H1 (cell line): Measurements from ENCODE around the gene GDPD4. TPM values are rescaled to one million over a fixed set of nuclear protein-coding genes. Genes with fewer than 3 reads are reported as not detected.

Experiments
- CTCF ChIA-PET: fragments of 300-600 bp; sonication (Branson Sonifier 250); formaldehyde crosslinking; loops from one replicate; lab custom pipeline; 2021; ENCODE audit not compliant: partially characterized antibody; lab: Charles Lee
- POLR2A ChIA-PET: fragments of 300-600 bp; sonication (Branson Sonifier 250); formaldehyde crosslinking; loops from one replicate; lab custom pipeline; 2021; ENCODE audit warnings: inconsistent platforms; ENCODE audit not compliant: partially characterized antibody; lab: Charles Lee
- DNase-seq, 2 experiments: peaks; one replicate each; pipeline versions ENCODE4 v3.0.0 to v3.0.0-alpha.2; 2010 to 2022; ENCODE audit warnings: low spot score in 2 of 2, low read depth in 1 of 2, mixed read lengths in 1 of 2
- FAIRE-seq: peaks from 2 replicates; lab custom pipeline; 2011; peaks lifted over from hg19 to GRCh38; lab: Jason Lieb, UNC
- H2AFZ ChIP-seq: 2 replicates; pipeline ENCODE4 v1.8.1; 2012; ENCODE audit warnings: low read length, inconsistent platforms
- H2AK5ac ChIP-seq: 2 replicates; pipeline ENCODE4 v1.6.1; 2013; ENCODE audit warnings: low read depth, low read length
- H2BK120ac ChIP-seq: replicated peaks from 2 replicates; pipeline ENCODE3; 2013; ENCODE audit warnings: low read depth, low read length, inconsistent platforms
- H2BK12ac ChIP-seq: 2 replicates; pipeline ENCODE4 v1.6.1; 2013; ENCODE audit warnings: low read depth, low read length
- H2BK15ac ChIP-seq: 2 replicates; pipeline ENCODE4 v1.6.1; 2013; ENCODE audit warnings: low read length
- H2BK20ac ChIP-seq: 2 replicates; pipeline ENCODE4 v1.6.1; 2013; ENCODE audit warnings: low read length
- H2BK5ac ChIP-seq: 2 replicates; pipeline ENCODE4 v1.6.1; 2013; ENCODE audit warnings: low read depth, low read length
- H3K14ac ChIP-seq: 2 replicates; pipeline ENCODE4 v1.6.1; 2013; ENCODE audit warnings: inconsistent platforms; ENCODE audit not compliant: insufficient read length
- H3K18ac ChIP-seq: 2 replicates; pipeline ENCODE4 v1.6.1; 2013; ENCODE audit warnings: low read length; ENCODE audit errors: extremely low read depth
- H3K23ac ChIP-seq: 2 replicates; pipeline ENCODE4 v1.6.1; 2013; ENCODE audit warnings: inconsistent platforms; ENCODE audit not compliant: insufficient read length
- H3K23me2 ChIP-seq: 2 replicates; pipeline ENCODE4 v1.6.1; 2013; ENCODE audit warnings: low read depth, low read length
- H3K27ac ChIP-seq: 2 replicates; pipeline ENCODE4 v1.6.1; 2011; ENCODE audit warnings: low read depth, low read length, inconsistent platforms
- H3K27me3 ChIP-seq, 4 experiments: replicated peaks in 1 of 4; 1 replicate in 1 of 4; 2 replicates in 3 of 4; pipeline versions ENCODE4 v1.6.1 to v1.8.1; 2011 to 2013; ENCODE audit warnings: low read length in 3 of 4, mild to moderate bottlenecking in 3 of 4, inconsistent platforms in 2 of 4, mixed read lengths in 2 of 4, moderate library complexity in 1 of 4; ENCODE audit not compliant: control insufficient read depth in 3 of 4, insufficient read depth in 3 of 4; ENCODE audit errors: extremely low read depth in 1 of 4
- H3K36me3 ChIP-seq, 4 experiments: 2 replicates each; pipeline versions ENCODE4 v1.6.1 to v1.8.1; 2011 to 2013; ENCODE audit warnings: mild to moderate bottlenecking in 4 of 4, low read length in 3 of 4, moderate library complexity in 2 of 4, control low read depth in 1 of 4, inconsistent platforms in 1 of 4; ENCODE audit not compliant: insufficient read depth in 4 of 4, control insufficient read depth in 2 of 4
- H3K4ac ChIP-seq: replicated peaks from 2 replicates; pipeline ENCODE3; 2013; ENCODE audit warnings: low read length, low read depth, mixed read lengths, inconsistent platforms; ENCODE audit not compliant: insufficient read length
- H3K4me1 ChIP-seq, 4 experiments: replicated peaks in 1 of 4; 1 replicate in 1 of 4; 2 replicates in 3 of 4; pipeline versions ENCODE4 v1.6.1 to v1.8.1; 2011 to 2013; ENCODE audit warnings: low read length in 3 of 4, inconsistent platforms in 2 of 4, mixed read lengths in 1 of 4; ENCODE audit not compliant: insufficient read depth in 4 of 4, control insufficient read depth in 3 of 4
- H3K4me2 ChIP-seq, 2 experiments: 2 replicates each; pipeline versions ENCODE4 v1.6.1 to v1.8.1; 2011 to 2013; ENCODE audit warnings: low read depth in 2 of 2, low read length in 2 of 2, control low read depth in 1 of 2, inconsistent platforms in 1 of 2, mild to moderate bottlenecking in 1 of 2; ENCODE audit not compliant: insufficient read depth in 1 of 2
- H3K4me3 ChIP-seq, 4 experiments: fragments of 200-600, 300-600 bp in 1 of 4; sonication (generic), shearing (Covaris generic), sonication (Bioruptor Twin) in 1 of 4; 2 replicates each; pipeline versions ENCODE4 v1.5.1 to v1.8.1; 2011 to 2016; ENCODE audit warnings: low read length in 4 of 4, low read depth in 3 of 4, control low read depth in 2 of 4, inconsistent platforms in 2 of 4, mild to moderate bottlenecking in 2 of 4, mixed read lengths in 1 of 4, moderate library complexity in 1 of 4; ENCODE audit not compliant: insufficient read depth in 2 of 4; ENCODE audit errors: extremely low read depth in 1 of 4
- H3K56ac ChIP-seq: replicated peaks from 2 replicates; pipeline ENCODE3; 2013; ENCODE audit warnings: low read depth, mild to moderate bottlenecking, mixed read lengths, low read length, inconsistent platforms; ENCODE audit not compliant: insufficient read length
- H3K79me1 ChIP-seq: 2 replicates; pipeline ENCODE4 v1.6.1; 2013; ENCODE audit warnings: low read depth, low read length, control low read depth
- H3K79me2 ChIP-seq, 2 experiments: 2 replicates each; pipeline versions ENCODE4 v1.6.1 to v1.8.1; 2012 to 2013; ENCODE audit warnings: low read length in 2 of 2, mild to moderate bottlenecking in 2 of 2, inconsistent platforms in 1 of 2; ENCODE audit not compliant: insufficient read depth in 2 of 2, control insufficient read depth in 1 of 2
- H3K9ac ChIP-seq, 4 experiments: replicated peaks in 1 of 4; 1 replicate in 1 of 4; 2 replicates in 3 of 4; pipeline versions ENCODE4 v1.6.1 to v1.8.1; 2011 to 2013; ENCODE audit warnings: low read depth in 3 of 4, low read length in 3 of 4, control low read depth in 2 of 4, mild to moderate bottlenecking in 2 of 4, moderate library complexity in 2 of 4, inconsistent platforms in 1 of 4; ENCODE audit errors: extremely low read depth in 1 of 4
- H3K9me3 ChIP-seq, 2 experiments: 2 replicates each; pipeline versions ENCODE4 v1.6.1 to v1.8.1; 2012 to 2013; ENCODE audit warnings: mild to moderate bottlenecking in 2 of 2, moderate library complexity in 2 of 2, control low read depth in 1 of 2, inconsistent platforms in 1 of 2, low read depth in 1 of 2, low read length in 1 of 2, mixed read lengths in 1 of 2; ENCODE audit not compliant: insufficient read depth in 2 of 2
- H4K20me1 ChIP-seq, 2 experiments: replicated peaks in 1 of 2; 2 replicates each; pipeline versions ENCODE3 to v1.8.1; 2011 to 2013; ENCODE audit warnings: inconsistent platforms in 2 of 2, low read length in 2 of 2, mild to moderate bottlenecking in 1 of 2; ENCODE audit not compliant: insufficient read depth in 2 of 2, control insufficient read depth in 1 of 2
- H4K5ac ChIP-seq: 2 replicates; pipeline ENCODE4 v1.6.1; 2013; ENCODE audit warnings: low read length, low read depth, mixed read lengths, inconsistent platforms; ENCODE audit not compliant: insufficient read length
- H4K8ac ChIP-seq: 2 replicates; pipeline ENCODE4 v1.8.0; 2013; ENCODE audit warnings: mild to moderate bottlenecking, moderate library complexity, low read length, inconsistent platforms; ENCODE audit not compliant: insufficient read depth; ENCODE audit errors: extremely low read depth
- H4K91ac ChIP-seq: replicated peaks from 2 replicates; pipeline ENCODE3; 2013; ENCODE audit warnings: low read length, mixed read lengths, inconsistent platforms; ENCODE audit not compliant: insufficient read length
- BRCA1 ChIP-seq: IDR thresholded peaks from 2 replicates; pipeline ENCODE4 v1.6.1; 2012; ENCODE audit warnings: low read depth, low read length, improper control_type of control experiment
- CBX5 ChIP-seq: fragments of 300-800, 300-1000 bp; sonication (generic); IDR thresholded peaks from 2 replicates; pipeline ENCODE4 v1.7.1; 2016; ENCODE audit warnings: antibody characterized with exemption, low read length, low read depth
- CEBPB ChIP-seq: IDR thresholded peaks from 2 replicates; pipeline ENCODE4 v1.6.1; 2012; ENCODE audit warnings: low read depth, low read length
- CTBP2 ChIP-seq: IDR thresholded peaks from 2 replicates; pipeline ENCODE4 v1.7.0; 2011; ENCODE audit warnings: borderline replicate concordance, mild to moderate bottlenecking, moderate library complexity, mixed read lengths, low read length; ENCODE audit not compliant: insufficient read depth, insufficient read length
- EP300 ChIP-seq, 2 experiments: IDR thresholded peaks; 1 replicate in 1 of 2; 2 replicates in 1 of 2; pipeline ENCODE4 v1.6.1; 2011 to 2012; ENCODE audit warnings: low read depth in 2 of 2, low read length in 2 of 2, mild to moderate bottlenecking in 2 of 2, borderline replicate concordance in 1 of 2, inconsistent platforms in 1 of 2, moderate library complexity in 1 of 2
- FOSL1 ChIP-seq: IDR thresholded peaks from 2 replicates; pipeline ENCODE4 v1.6.1; 2011; ENCODE audit warnings: mild to moderate bottlenecking, low read depth, low read length, moderate library complexity; ENCODE audit not compliant: insufficient read depth
- GTF2F1 ChIP-seq: IDR thresholded peaks from 2 replicates; pipeline ENCODE4 v1.6.1; 2012; ENCODE audit warnings: low read depth, low read length, improper control_type of control experiment, borderline replicate concordance
- MAFK ChIP-seq: IDR thresholded peaks from 2 replicates; pipeline ENCODE4 v1.6.1; 2012; ENCODE audit warnings: low read depth, mild to moderate bottlenecking, improper control_type of control experiment, low read length
- POLR2A ChIP-seq, 2 experiments: IDR thresholded peaks; 1 replicate in 1 of 2; 2 replicates in 1 of 2; pipeline ENCODE4 v1.6.1; 2011; ENCODE audit warnings: low read depth in 2 of 2, low read length in 2 of 2, mild to moderate bottlenecking in 2 of 2; ENCODE audit errors: control extremely low read depth in 1 of 2
- SAP30 ChIP-seq: fragments of 300-600 bp; sonication (generic); IDR thresholded peaks from 2 replicates; pipeline ENCODE4 v1.7.1; 2012; ENCODE audit warnings: low read length, moderate library complexity, mild to moderate bottlenecking, inconsistent platforms; ENCODE audit not compliant: insufficient read depth, insufficient replicate concordance
- SIN3A ChIP-seq, 2 experiments: IDR thresholded peaks in 1 of 2; conservative IDR thresholded peaks in 1 of 2; 2 replicates each; pipeline ENCODE4 v1.6.1; 2011 to 2012; ENCODE audit warnings: low read length in 2 of 2, improper control_type of control experiment in 1 of 2, low read depth in 1 of 2, mild to moderate bottlenecking in 1 of 2
- SUZ12 ChIP-seq: fragments of 200-600 bp; sonication (generic); IDR thresholded peaks from 2 replicates; pipeline ENCODE4 v1.6.1; 2012; ENCODE audit warnings: mild to moderate bottlenecking, inconsistent platforms, low read length, moderate library complexity, mixed read lengths
- TBP ChIP-seq: IDR thresholded peaks from 2 replicates; pipeline ENCODE4 v1.6.1; 2011; ENCODE audit warnings: low read depth, low read length, improper control_type of control experiment
- WGBS, 2 experiments: shearing (Covaris generic) in 1 of 2; methylation state at CpG; one replicate each; pipeline versions ENCODE4 v1.1.6 to v1.1.7; 2013 to 2015; ENCODE audit warnings: low lambda C conversion rate in 2 of 2, mixed read lengths in 2 of 2, inconsistent platforms in 1 of 2, low coverage in 1 of 2, missing lambda C conversion rate in 1 of 2; ENCODE audit not compliant: insufficient replicate concordance in 2 of 2, insufficient coverage in 1 of 2, insufficient read length in 1 of 2; ENCODE audit errors: extremely low coverage in 1 of 2, missing lambda C conversion rate in 1 of 2; 5-methylcytosine and 5-hydroxymethylcytosine counted together
- polyA plus RNA-seq, 7 experiments: library from polyadenylated mRNA; depleted of rRNA in 3 of 7; stranded (reverse) in 5 of 7; unstranded in 2 of 7; fragments of >200 nt in 5 of 7; fragments of 200-250 nt in 2 of 7; gene quantifications; 1 replicate in 5 of 7; 2 replicates in 1 of 7; 4 replicates in 1 of 7; pipeline versions ENCODE4 v1.2.1 to v1.2.3, GENCODE V29; 2011 to 2013; ENCODE audit warnings: missing spikeins in 2 of 7, mixed read lengths in 2 of 7
- total RNA-seq: library from RNA; stranded (reverse); fragmentation: NEBNext Ultra II Directional; extraction: Animal tissue kit (Norgen Biotek cat#: 25700); gene quantifications from 2 replicates; pipeline ENCODE4 v1.2.1, GENCODE V29; 2021
- TF ChIP-seq, protein P1 (sequence below): IDR thresholded peaks from 2 replicates; pipeline ENCODE4 v1.6.1; 2011; ENCODE audit warnings: low read depth, mild to moderate bottlenecking, low read length; ENCODE audit not compliant: insufficient read depth

The GDPD4 gene
- total and polyA plus RNA-seq, 2 of the 8 experiments (the other 6 are each of a cell fraction or from before 2014, with no cell fraction given): not detected

DNA sequence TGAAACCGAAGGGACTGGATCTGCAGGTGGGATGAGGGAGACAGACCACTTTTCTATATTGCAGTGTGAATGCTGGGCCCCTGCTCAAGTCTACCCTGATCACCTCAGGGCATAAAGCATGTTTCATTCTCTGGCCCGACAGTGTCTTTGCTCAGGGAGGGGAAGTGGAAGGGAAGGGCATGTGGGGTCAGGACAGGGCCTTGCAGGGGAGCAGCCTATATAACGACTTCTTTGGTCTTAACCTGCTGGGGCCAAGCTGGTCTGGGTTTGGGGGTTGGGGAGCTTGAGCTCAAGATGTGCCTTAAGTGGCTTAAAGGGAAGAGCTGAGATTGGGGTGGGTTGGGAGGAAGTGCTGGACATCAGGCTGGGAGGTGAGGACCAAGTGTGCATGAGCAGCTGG, 86.4 kb downstream of the GDPD4 start:
- no peak overlapping the region for H2AFZ ChIP-seq
- no peak overlapping the region for H2BK20ac ChIP-seq
- H3K14ac ChIP-seq: no peak overlapping the region
- no peaks in the 10 kb centered on the region for H3K27me3 ChIP-seq
- no peaks in the 10 kb centered on the region for H3K79me1 ChIP-seq
- H3K27ac ChIP-seq: no peak overlapping the region
- no peak overlapping the region for H3K9ac ChIP-seq
- no peak overlapping the region for H3K4ac ChIP-seq
- no peaks in the 10 kb centered on the region for H3K36me3 ChIP-seq
- no peak overlapping the region for H3K56ac ChIP-seq
- no peak overlapping the region for H2BK12ac ChIP-seq
- H4K91ac ChIP-seq: no peak overlapping the region
- no peaks in the 10 kb centered on the region for H3K23me2 ChIP-seq
- no peak overlapping the region for H2BK120ac ChIP-seq
- no peak overlapping the region for H4K5ac ChIP-seq
- H4K20me1 ChIP-seq: no peaks in the 10 kb centered on the region
- no peak overlapping the region for H3K4me3 ChIP-seq
- H2BK5ac ChIP-seq: no peak overlapping the region
- H3K4me1 ChIP-seq: no peaks in the 10 kb centered on the region
- FAIRE-seq (no peak), DNase-seq (no peak)
- WGBS, 2 experiments: 81% methylated on average over 3 of the region's 3 CpGs; no CpG with 5 or more reads in 1 of the 2 experiments
- H4K8ac ChIP-seq: no peak overlapping the region
- H2BK15ac ChIP-seq: no peak overlapping the region
- H3K4me2 ChIP-seq: no peak overlapping the region
- no peaks in the 10 kb centered on the region for H3K79me2 ChIP-seq
- ChIA-PET CTCF (interaction anchor here (0.8 to 2.6 kb wide), 5 partner anchors 15 to 26 kb away, joined by 3 to 6 read pairs (median 4); no protein-coding TSS in a partner anchor), POLR2A (interaction anchor here (0.6 kb wide), 1 partner anchor 315 kb away, joined by 3 read pairs; no protein-coding TSS in a partner anchor)
- no peak overlapping the region for H3K23ac ChIP-seq
- no peaks in the 10 kb centered on the region for H3K9me3 ChIP-seq
- no peak overlapping the region for H3K18ac ChIP-seq
- no peak overlapping the region for H2AK5ac ChIP-seq
- TF ChIP-seq CBX5: no peak
- TF ChIP-seq CTBP2: no peak
- TF ChIP-seq SUZ12: no peak
- no peak for TF ChIP-seq SIN3A (conservative IDR thresholded peaks at IDR 0.05 in 1 of 2, IDR thresholded peaks at IDR 0.05 in 1 of 2; ENCODE audit: low read depth in 1 of 2, low read length in 2 of 2)
- TF ChIP-seq SAP30: no peak
- TF ChIP-seq TBP: no peak
- no peak for TF ChIP-seq GTF2F1
- no peak for TF ChIP-seq MAFK
- no peak for TF ChIP-seq POLR2A (IDR thresholded peaks at IDR 0.05; ENCODE audit: control extremely low read depth in 1 of 2, low read depth in 2 of 2, low read length in 2 of 2)
- no peak for TF ChIP-seq FOSL1
- TF ChIP-seq CEBPB: no peak
- no peak for TF ChIP-seq EP300 (IDR thresholded peaks at IDR 0.05; ENCODE audit: borderline replicate concordance in 1 of 2, low read depth in 2 of 2, low read length in 2 of 2)
- TF ChIP-seq, protein P1, sequence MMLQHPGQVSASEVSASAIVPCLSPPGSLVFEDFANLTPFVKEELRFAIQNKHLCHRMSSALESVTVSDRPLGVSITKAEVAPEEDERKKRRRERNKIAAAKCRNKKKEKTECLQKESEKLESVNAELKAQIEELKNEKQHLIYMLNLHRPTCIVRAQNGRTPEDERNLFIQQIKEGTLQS: no peak
- no peak for TF ChIP-seq BRCA1
